Tibial nerve (tissue), 3 donors: ENCODE results near the gene KLHDC4.

Experiments used
- CTCF ChIP-seq, 5 experiments: fragments of 200-600 bp in 3 of 5; fragments of 450-650 bp in 2 of 5; sonication (generic) in 3 of 5; IDR thresholded peaks; one replicate each; pipeline ENCODE4 v1.5.1; 2016 to 2019; ENCODE audit warnings: antibody characterized with exemption in 5 of 5, mild to moderate bottlenecking in 3 of 5, moderate library complexity in 2 of 5
- POLR2A ChIP-seq, 2 donors: fragments of 450-650 bp; IDR thresholded peaks; one replicate each; pipeline ENCODE4 v1.6.1; 2017; ENCODE audit warnings: antibody characterized with exemption in 2 of 2, mild to moderate bottlenecking in 2 of 2, moderate library complexity in 2 of 2

DNA sequence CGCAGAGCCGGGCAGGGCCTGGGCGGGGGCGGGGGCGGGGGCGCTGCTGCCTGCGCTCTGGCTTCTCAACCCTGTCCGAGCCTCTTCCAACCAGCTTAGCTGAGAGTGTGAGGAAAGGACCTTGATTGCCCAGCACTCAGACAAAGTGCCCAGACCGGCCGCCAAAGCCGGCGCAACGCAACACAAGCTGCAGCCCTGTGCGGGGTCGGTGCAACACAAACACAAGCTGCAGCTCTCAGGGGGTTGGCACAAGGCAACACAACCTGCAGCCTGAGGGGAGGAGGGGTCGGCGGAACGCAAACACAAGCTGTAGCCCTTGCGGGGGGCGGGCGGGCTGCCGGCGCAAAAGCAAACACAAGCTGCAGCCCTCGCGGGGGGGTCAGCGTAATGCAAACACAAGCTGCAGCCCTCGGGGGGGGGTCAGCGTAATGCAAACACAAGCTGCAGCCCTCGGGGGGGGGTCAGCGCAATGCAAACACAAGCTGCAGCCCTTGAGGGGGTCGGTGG is 60.0 kb downstream of the KLHDC4 start:
- TF ChIP-seq CTCF (IDR thresholded peaks at IDR 0.05) (no peak), POLR2A (IDR thresholded peaks at IDR 0.05) (no peak)
